Measurements from ENCODE around the gene MMADHC. TPM values are rescaled to one million over a fixed set of nuclear protein-coding genes. Genes with fewer than 3 reads are reported as not detected.

MMADHC gene
- total RNA-seq: 117 TPM
- long read RNA-seq, transcript MMADHC-201 (8 exons, 1,436 nt): major isoform, 106 of 124 reads
- long read RNA-seq, transcript MMADHC-203 (7 exons, 1,726 nt): minor isoform, 8 of 124 reads
- long read RNA-seq, partial matches to known transcripts: 4 of 124 reads
- long read RNA-seq, other reads (novel, unspliced or antisense): 6 of 124 reads

GRCh38 chr2:149587220-149587949 lies at the start of gene MMADHC:
Gene MMADHC (minus strand): TSS chr2:149587775. CDS start chr2:149587097, 678 bp downstream.
- intact Hi-C loops (cut with DNase I): loop anchor here (2.0 to 10.0 kb wide), 2 partner anchors 899 to 943 kb away; partner anchors contain the start of genes EPC2 and RND3
- peak; percentile 97 for DNase-seq (ENCODE audit: low spot score)

DNA sequence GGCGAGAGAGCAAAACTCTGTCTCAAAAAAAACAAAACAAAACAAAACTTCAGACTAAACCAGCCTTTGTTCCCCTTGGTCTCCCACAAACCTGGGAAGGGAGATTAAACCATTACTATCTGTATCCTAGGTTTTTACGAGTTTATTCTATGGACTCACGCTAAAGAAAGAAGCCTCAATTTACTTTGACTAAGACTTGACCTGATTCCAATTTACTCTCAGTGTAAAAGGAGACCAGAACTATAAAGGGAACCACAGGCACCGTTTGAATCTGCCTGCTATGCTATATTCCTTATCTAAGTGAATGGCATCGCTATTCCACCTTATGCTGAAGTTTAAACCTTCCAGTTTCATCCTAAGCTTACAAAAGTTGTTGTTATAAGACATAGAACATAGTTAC lies 46.5 kb upstream of the MMADHC start:
- intact Hi-C loops (cut with DNase I): no loop called here
- no peak for DNase-seq (ENCODE audit: low spot score)

GRCh38 chr2:149630445-149630844 lies 42.9 kb upstream of the MMADHC start:
- no peak for DNase-seq (ENCODE audit: low spot score)
- intact Hi-C loops (cut with DNase I): no loop called here

DNA sequence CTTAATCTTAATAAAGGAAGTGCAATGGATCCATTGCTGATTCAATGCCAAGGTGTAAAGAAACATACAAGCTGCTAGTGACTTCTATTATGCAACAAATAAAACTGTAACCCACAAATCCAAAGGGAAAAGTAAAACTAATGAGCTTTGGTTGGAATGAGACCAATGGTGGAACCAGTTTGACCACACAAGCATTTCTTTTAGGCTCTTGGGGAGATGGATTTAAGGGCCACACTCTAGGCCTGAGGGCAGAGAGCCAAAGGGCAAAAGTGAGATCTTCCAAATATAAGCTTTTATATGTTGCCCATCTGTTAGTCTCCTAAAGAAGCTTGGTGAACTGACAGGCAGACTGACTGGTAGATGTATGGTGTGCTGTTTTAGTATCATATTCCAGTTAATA lies 41.5 kb upstream of the MMADHC start:
- no peak for DNase-seq (ENCODE audit: low spot score)
- intact Hi-C loops (cut with DNase I): no loop called here

GRCh38 chr2:149627111-149627801 lies 39.7 kb upstream of the MMADHC start:
- intact Hi-C loops (cut with DNase I): no loop called here
- no peak for DNase-seq (ENCODE audit: low spot score)

- intact Hi-C loops (cut with DNase I): no loop called here
These were observed 38.1 kb upstream of the MMADHC start for GRCh38 chr2:149625671-149626070.

GRCh38 chr2:149625271-149625670 lies 37.7 kb upstream of the MMADHC start:
- no peak for DNase-seq (ENCODE audit: low spot score)
- intact Hi-C loops (cut with DNase I): no loop called here

More at GRCh38 chr2:149625671-149626070, 38.1 kb upstream of the MMADHC start:
- no peak for DNase-seq (ENCODE audit: low spot score)

DNA sequence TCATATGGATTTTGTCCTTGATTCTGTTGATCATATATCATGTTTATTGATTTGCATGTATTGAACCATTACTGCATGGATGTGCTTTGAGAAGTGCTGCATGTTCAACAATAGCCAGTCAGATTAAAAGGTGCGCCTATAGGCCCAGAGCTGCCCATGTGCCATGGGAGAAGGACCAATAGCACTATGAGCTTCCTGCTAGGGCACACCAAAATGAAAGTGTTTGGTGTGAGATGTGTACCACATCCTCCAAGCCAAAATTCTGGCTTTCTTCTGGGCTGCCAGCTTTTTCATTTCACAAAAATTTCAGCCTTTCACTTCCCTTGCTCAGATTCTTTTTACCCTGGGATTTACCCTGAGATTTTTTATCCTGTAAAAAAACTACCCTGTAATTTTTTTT lies 34.8 kb upstream of the MMADHC start:
- DNase-seq (ENCODE audit: low spot score): no peak
- intact Hi-C loops (cut with DNase I): no loop called here

DNA sequence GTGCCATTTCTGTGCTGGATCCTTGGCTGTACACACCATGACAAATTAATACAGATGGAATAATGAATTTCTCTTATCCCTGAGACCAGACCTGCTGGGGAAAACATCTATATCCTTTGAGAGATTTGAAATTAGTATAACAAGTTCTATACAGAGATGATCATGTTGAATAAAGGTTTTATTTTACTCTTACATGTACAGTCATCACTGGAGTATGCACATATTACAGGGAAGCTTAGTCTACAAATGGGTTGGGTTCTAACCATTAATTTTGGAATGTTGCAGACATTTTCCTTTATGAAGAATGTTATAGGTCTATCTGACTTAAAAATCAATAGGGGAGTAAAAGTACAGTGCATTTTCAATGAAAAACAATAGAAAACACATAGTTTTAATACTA lies 29.9 kb upstream of the MMADHC start:
- intact Hi-C loops (cut with DNase I): no loop called here
- no peak for DNase-seq (ENCODE audit: low spot score)

DNA sequence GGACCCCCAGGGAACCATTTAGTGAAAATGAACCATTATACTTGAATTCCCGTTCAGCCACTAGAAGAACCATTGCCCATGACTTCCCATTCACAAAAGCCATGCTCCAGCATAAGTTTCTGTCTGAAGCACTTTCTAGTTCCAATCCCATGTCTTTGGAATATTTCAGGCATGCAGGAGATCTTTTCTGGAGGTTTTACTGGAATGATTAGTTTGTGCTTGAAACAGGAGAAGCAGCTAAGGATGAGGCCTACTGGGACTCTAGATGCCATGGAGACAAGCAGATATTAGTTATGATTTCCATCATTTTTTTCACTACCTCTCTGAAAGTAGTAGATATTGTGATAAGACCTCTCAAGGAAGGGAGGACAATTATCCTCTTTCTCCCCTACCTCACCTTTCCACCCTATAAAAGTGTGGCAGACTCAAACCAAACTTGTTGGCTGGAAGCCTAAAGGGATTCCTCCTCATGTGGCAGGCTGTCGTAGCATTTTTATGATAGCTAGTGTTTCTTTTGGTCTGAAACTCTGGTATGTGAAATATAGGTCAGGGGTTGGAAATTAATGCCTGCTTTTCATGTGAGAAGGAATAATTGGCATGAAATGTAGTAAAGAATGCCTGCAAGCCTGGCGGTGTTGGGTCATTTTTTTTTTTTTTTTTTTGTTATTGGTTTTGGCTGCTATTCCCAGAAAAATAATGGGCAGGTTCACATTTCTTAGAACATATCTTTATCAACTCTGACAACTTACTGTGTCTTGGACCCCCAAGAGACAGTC lies 29.3 kb upstream of the MMADHC start:
- intact Hi-C loops (cut with DNase I): no loop called here
- no peak for DNase-seq (ENCODE audit: low spot score)

DNA sequence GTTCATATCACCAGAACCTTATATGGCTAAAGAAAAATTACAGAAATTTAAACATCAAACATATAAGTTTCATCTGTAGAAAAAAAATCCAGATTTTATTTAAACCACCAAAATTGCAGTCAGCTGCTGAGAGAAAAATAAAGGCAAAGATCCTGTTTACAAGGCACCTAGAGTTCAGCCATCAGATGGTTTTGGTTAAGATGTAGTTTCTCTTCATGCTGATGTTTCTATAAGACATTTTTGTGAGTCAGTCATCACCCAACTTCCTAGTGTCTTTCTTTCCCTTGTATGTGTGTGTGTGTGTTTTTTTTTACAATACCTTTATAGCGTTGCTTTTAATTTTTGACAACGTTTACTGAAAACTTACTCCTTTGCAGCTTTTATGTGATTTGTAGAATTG lies 26.1 kb upstream of the MMADHC start:
- intact Hi-C loops (cut with DNase I): no loop called here
- no peak for DNase-seq (ENCODE audit: low spot score)

GRCh38 chr2:149612122-149612521 lies 24.5 kb upstream of the MMADHC start:
- no peak for DNase-seq (ENCODE audit: low spot score)
- intact Hi-C loops (cut with DNase I): no loop called here

DNA sequence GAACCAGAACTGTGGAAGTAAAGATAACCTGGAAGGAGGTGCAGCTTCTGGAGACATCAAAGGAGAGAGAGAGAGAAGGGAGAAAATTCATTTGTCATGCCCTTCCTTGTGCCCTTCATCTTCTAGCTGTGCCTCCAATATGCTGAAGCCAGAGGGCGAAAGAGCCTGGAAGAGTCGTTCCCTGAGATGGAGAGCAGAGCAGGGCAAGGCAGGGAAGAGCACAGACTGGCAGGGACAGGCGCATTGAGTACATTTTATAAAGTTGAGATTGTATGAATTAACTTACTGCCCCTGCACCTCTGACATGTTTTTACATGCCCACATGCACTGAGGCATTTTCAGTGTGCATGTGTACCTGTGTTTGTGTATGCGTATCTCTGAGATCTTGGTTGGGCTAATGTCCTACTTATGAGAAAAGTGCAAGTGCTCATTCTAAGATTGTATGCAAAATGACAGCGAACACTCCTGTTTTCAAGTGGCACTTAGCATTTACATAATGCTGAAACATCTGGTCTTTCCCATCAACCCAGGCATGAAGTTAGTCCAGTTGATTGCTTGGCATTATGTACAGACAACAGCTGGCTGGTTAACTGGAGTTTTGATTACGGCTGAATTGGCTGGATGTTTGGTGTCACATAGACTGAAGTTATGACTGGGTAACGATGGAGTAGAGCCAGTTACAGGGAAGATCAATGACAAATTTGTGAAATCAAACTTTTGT lies 23.7 kb upstream of the MMADHC start:
- intact Hi-C loops (cut with DNase I): no loop called here
- no peak for DNase-seq (ENCODE audit: low spot score)

GRCh38 chr2:149606251-149606811 lies 18.8 kb upstream of the MMADHC start:
- intact Hi-C loops (cut with DNase I): no loop called here

GRCh38 chr2:149603248-149603647 lies 15.7 kb upstream of the MMADHC start:
- intact Hi-C loops (cut with DNase I): no loop called here
- DNase-seq (ENCODE audit: low spot score): no peak

More at GRCh38 chr2:149606251-149606811, 18.8 kb upstream of the MMADHC start:
- no peak for DNase-seq (ENCODE audit: low spot score)

GRCh38 chr2:149601141-149601796 lies 13.7 kb upstream of the MMADHC start:
- no peak for DNase-seq (ENCODE audit: low spot score)
- intact Hi-C loops (cut with DNase I): no loop called here

- DNase-seq (ENCODE audit: low spot score): no peak
- intact Hi-C loops (cut with DNase I): loop anchor here (5.0 to 10.0 kb wide), 4 partner anchors 1015 to 1807 kb away; partner anchors contain the start of gene RIF1
These were observed 10.2 kb upstream of the MMADHC start for GRCh38 chr2:149597668-149598326.
